ENCODE data around the gene MASP2.
"Not testable (repeated sequence)": the region's sequence is repeated elsewhere in the genome, so short reads cannot be mapped to it uniquely, and the experiment has no call there.

MASP2 gene

GRCh38 chr1:11046625-11047365 is at the start of gene MASP2:
Gene MASP2, minus strand, starts transcription at chr1:11047239. Its CDS starts 32 bp downstream, at chr1:11047207.
- DNase-seq (ENCODE audit: low spot score): no peak

- DNase-seq (ENCODE audit: low spot score): not testable (repeated sequence)
These were observed 36.7 kb upstream of the MASP2 start for GRCh38 chr1:11083784-11084183.

- DNase-seq (ENCODE audit: low spot score): no peak
These were observed 33.9 kb upstream of the MASP2 start for GRCh38 chr1:11080931-11081330.

GRCh38 chr1:11078631-11079030 is 31.6 kb upstream of the MASP2 start:
- no peak for DNase-seq (ENCODE audit: low spot score)

- DNase-seq (ENCODE audit: low spot score): not testable (repeated sequence)
These were observed 26.4 kb upstream of the MASP2 start for GRCh38 chr1:11073398-11073797.

GRCh38 chr1:11072216-11072917 is 25.3 kb upstream of the MASP2 start:
- DNase-seq (ENCODE audit: low spot score): no peak

GRCh38 chr1:11071463-11072215 is 24.6 kb upstream of the MASP2 start:
- no peak for DNase-seq (ENCODE audit: low spot score)

GRCh38 chr1:11070876-11071275 is 23.8 kb upstream of the MASP2 start:
- DNase-seq (ENCODE audit: low spot score): no peak

- peak; percentile 67 for DNase-seq (ENCODE audit: low spot score)
These were observed 21.8 kb upstream of the MASP2 start for GRCh38 chr1:11068600-11069473.

- no peak for DNase-seq (ENCODE audit: low spot score)
These were observed 20.9 kb upstream of the MASP2 start for GRCh38 chr1:11067716-11068599.

- DNase-seq (ENCODE audit: low spot score): no peak
These were observed 18.8 kb upstream of the MASP2 start for GRCh38 chr1:11065796-11066195.

GRCh38 chr1:11064942-11065341 is 17.9 kb upstream of the MASP2 start:
- DNase-seq (ENCODE audit: low spot score): no peak

GRCh38 chr1:11063937-11064537 is 17.0 kb upstream of the MASP2 start:
- DNase-seq (ENCODE audit: low spot score): not testable (repeated sequence)

GRCh38 chr1:11062965-11063401 is 15.9 kb upstream of the MASP2 start:
- no peak for DNase-seq (ENCODE audit: low spot score)

GRCh38 chr1:11061652-11062365 is 14.8 kb upstream of the MASP2 start:
- DNase-seq (ENCODE audit: low spot score): no peak

- DNase-seq (ENCODE audit: low spot score): peak; percentile 87
These were observed 13.2 kb upstream of the MASP2 start, which contains the start of gene SRM for GRCh38 chr1:11059968-11060830. Gene SRM, minus strand, starts transcription at chr1:11060018. Its CDS starts 75 bp downstream, at chr1:11059943.

GRCh38 chr1:11059155-11059967 is 12.3 kb upstream of the MASP2 start:
- no peak for DNase-seq (ENCODE audit: low spot score)
